Retinal pigment epithelial cell (primary cell): Measurements from ENCODE around the gene RTL1.

Experiments used
- DNase-seq: peaks from one replicate; pipeline ENCODE4 v3.0.0-alpha.2; 2010; ENCODE audit warnings: low read depth
- H3K4me3 ChIP-seq: 2 replicates; pipeline ENCODE4 v1.5.1; 2011; ENCODE audit warnings: mild to moderate bottlenecking, low read length, control low read depth, moderate library complexity
- TF ChIP-seq, protein P1 (sequence below): conservative IDR thresholded peaks from 2 replicates; pipeline ENCODE4 v1.5.1; 2011; ENCODE audit warnings: low read depth, low read length, control low read depth, inconsistent platforms

Gene RTL1

DNA sequence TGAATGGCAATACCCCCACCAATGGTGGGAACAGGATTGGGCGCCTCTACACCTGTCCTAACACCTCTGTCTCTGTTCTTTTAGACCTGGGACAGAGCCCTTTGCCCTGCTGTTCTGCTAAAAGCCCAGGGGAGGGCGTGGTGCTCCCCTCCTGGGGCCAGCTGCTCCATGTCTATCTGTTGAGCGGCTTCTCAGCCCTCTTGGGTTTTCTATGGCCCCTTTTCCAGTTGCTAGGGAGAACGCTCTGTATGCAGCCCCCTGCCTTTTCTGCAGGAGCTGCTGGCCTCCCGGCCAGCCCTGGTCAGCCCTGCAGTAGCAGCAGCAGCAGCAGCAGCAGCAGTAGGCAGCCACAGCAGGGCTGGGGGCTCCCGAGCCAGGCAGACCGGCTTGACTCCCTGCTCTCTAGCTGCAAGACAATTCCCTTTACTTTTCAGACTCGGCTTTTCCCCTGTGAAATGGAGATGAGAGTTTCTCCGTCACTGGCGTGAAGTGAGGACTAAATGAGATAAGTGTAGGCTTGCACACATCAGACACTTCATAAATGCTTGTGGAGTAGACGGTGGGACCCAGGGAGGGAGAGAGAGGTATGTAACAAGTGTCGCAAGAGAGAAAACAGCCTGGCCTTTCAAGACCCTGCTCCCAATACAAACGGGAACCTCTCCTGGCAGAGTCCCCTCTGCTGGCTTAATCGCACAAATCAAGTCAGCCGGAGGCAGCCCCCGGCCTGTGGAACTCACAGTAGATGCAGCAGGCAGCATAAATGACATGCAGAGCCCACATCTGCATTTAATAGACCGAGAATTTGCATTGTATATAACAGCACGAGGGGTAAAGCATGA, 1.0 kb downstream of the RTL1 start:
- no peak for DNase-seq
- TF ChIP-seq, protein P1, sequence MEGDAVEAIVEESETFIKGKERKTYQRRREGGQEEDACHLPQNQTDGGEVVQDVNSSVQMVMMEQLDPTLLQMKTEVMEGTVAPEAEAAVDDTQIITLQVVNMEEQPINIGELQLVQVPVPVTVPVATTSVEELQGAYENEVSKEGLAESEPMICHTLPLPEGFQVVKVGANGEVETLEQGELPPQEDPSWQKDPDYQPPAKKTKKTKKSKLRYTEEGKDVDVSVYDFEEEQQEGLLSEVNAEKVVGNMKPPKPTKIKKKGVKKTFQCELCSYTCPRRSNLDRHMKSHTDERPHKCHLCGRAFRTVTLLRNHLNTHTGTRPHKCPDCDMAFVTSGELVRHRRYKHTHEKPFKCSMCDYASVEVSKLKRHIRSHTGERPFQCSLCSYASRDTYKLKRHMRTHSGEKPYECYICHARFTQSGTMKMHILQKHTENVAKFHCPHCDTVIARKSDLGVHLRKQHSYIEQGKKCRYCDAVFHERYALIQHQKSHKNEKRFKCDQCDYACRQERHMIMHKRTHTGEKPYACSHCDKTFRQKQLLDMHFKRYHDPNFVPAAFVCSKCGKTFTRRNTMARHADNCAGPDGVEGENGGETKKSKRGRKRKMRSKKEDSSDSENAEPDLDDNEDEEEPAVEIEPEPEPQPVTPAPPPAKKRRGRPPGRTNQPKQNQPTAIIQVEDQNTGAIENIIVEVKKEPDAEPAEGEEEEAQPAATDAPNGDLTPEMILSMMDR: peak; percentile 22
- H3K4me3 ChIP-seq: no peak overlapping the region

DNA sequence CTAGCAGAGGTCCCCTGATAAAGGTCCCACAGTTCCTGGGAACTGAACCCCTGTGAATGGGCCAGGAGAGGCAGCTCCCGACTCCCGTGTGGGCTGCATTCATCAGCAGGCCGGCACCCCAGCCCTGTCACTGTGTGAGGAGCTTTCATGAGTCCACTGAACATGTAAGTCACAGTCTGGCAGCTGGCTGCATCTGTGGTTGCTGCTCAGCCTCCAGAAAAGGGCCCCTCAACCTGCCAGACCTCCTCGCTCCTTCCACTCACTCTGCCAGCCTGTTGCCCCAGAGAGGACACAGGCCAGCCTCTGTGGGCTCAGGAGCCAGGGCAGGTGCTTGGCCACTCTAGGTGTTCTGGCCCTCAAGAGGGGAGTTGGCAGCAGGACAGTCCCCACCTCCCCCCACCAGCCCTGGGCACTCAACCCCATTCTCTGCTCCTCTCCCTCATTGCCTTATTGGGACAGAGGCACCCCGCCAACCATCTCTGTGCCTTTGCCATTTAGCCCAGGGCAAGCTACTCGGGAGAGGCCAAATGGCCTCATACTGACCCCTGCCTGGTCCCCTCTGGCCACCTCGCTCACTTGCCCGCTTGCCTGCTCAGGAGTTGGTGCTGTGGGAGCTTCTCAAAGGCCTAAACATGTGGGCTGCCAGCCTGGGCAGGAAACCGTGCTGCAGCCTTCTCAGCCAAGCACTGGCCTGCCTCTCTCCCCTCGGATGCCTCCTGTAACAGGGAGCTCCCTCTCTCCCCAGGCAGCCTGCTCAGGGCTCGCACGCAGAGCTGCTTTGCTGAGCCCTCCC, 1.9 kb downstream of the RTL1 start:
- no peak overlapping the region for H3K4me3 ChIP-seq
- TF ChIP-seq, protein P1: no peak
- no peak for DNase-seq

DNA sequence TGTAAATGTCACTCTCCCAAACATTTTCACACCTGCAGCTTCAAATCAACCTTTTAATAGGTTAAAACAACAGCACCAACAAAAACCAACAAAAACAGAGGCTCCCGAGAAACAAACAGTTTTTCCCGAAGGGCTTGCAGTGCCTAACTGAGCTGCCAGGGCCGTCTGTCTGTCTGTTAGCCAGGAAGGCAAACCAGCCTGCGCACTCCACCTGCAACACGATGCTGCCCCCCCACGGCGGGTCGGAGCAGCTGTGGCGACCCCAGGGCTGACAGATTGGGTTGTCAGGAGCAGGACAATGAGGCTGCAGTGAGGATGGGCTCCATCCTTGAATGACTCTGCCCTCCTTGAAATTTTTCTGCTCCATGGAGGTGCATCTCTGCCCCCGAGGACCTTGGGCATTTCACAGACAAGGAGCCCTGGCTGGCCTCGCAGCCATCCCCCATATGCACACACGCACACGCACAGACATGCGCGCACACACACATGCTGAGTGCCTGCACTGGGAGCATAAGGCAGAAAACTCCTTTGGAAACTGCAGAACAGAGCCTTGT, 2.6 kb downstream of the RTL1 start:
- no peak overlapping the region for H3K4me3 ChIP-seq
- DNase-seq: no peak
- TF ChIP-seq, protein P1: peak; percentile 23

DNA sequence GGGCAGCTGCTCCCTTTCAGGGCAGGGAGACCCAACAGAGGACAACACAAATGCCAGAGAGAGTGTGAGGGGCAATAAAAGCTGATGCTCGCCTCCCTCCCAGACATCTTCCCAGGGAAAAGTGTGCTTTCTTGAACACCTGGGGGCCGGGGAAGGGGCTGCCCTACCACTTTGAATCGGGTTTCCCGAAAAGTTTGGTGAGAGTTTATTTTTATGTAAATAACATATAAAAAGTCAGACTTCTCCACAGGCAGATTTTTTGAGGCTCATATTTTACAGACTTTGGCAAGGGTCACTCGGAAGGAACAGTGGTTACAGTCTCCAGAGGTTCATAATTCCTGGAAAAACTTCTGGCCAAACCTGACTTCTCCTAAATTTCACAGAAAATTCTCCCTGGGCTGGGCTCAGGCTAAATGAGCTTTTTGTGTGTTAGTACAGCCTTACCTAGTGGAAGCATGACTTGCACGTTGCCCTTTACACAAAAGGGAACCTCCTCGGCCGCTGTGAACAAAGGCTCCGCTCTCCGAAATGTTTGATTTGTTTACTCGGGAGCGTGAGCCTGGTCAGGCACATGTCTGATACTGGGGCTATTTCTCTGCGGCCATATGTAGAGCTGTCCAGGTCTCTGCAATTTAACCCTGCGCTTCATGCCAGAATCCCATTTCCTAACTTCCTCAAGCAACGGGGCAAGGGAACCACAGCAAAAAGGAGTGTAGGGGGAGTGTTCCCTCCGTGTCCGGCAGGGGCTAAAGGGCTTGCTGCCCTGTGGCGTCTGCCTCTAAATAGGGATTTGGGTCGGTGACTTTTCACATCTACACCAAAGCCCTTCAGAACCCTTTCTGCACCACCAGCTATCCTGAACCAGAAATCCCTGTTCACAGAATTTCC, 3.4 kb downstream of the RTL1 start:
- no peak overlapping the region for H3K4me3 ChIP-seq
- DNase-seq: no peak
- TF ChIP-seq, protein P1: no peak

DNA sequence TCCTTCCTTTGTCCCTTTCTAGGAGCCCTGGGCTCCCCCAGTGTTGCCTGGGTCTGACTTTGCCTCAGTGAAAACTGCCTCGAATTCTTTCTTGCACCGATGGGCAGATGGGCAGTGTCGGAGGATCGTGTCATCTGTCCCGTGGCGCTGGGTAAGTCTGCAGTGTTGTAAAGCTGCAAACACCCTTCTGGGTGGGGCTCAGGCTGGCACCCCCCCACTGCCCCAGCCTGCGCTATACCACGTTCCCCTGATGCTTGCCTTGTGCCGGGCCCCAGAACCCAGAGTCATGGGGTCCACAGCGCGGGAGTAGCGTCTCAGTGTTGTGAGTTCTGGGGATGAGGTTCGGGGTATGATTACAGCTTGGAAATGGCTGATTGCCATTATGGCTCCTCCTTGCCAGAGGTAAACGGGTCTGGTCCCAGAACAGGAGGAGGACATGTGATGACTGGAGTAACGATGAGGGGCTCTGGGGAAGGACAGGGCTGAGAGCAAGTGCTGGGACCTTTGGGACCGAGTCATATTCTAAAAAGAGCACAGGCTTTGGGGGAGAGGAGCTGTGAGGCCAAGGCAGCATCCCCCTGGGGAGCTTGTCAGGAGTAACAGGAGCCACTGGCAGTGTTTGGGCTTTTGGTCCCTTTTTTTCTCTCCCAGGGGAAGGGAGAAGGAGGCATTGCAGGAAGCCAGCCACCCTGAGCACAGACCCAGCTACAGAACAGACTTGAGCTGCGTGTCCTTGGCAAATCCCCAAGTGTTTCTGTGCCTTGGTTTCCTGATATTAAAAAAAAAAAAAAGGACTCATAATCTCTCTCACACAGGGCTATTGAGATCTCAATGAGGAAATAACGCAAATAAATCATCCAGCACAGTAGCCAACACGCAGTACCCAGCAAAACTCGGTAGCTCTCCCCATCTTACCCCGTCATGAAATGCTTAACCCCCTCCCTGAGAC, 4.3 kb downstream of the RTL1 start:
- DNase-seq: no peak
- no peak overlapping the region for H3K4me3 ChIP-seq
- TF ChIP-seq, protein P1: no peak

DNA sequence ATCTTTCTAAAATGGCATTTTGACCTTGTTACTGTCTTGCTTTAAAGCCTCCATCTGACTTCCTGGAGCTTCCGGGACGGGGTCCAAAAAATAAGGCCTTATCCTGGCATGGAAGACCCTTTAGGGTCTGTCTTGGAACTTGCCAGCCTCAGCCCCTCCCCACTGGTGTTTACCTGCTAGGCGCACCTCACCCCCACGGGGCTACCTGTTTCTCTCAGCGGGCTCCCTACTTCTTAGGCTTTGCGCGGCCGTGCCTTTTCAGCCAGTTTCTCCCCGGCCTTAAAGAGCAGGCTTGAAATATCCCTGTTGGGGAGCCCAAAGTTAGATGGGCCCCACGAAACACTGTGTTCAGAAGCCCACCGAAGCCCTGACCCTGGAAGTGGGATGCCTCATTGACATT, 5.1 kb downstream of the RTL1 start:
- DNase-seq: no peak
- TF ChIP-seq, protein P1: no peak
- no peak overlapping the region for H3K4me3 ChIP-seq
